PC-9 (cell line): ENCODE results near the gene NCOR2. TPM values are rescaled to one million over a fixed set of nuclear protein-coding genes. Genes with fewer than 3 reads are reported as not detected.

Experiments used
- BruUV-seq: library from RNA; stranded (reverse); fragments of 400-500 nt; replicated peaks from 2 replicates; lab custom pipeline; 2021; lab: Mats Ljungman, UMichigan
- CTCF ChIA-PET: fragments of 300-600 bp; sonication (Branson Sonifier 250); formaldehyde crosslinking; loops from one replicate; lab custom pipeline; 2022; ENCODE audit warnings: antibody characterized with exemption; lab: Charles Lee
- POLR2A ChIA-PET: fragments of 300-600 bp; sonication (Branson Sonifier 250); formaldehyde crosslinking; loops from one replicate; lab custom pipeline; 2022; ENCODE audit warnings: antibody characterized with exemption; ENCODE audit not compliant: unreplicated experiment; lab: Charles Lee
- DNase-seq, 2 experiments: peaks; one replicate each; pipeline versions ENCODE4 v3.0.0 to v3.0.0-alpha.2; 2015 to 2022; ENCODE audit warnings: mixed read lengths in 1 of 2
- H2AFZ ChIP-seq: fragments of 200-600 bp; sonication (generic); 2 replicates; pipeline ENCODE4 v1.8.1; 2017; ENCODE audit warnings: antibody characterized with exemption
- H3F3A ChIP-seq: fragments of 200-600 bp; sonication (generic); 2 replicates; pipeline ENCODE4 v1.8.1; 2017; ENCODE audit warnings: antibody characterized with exemption, mild to moderate bottlenecking, low read depth; ENCODE audit not compliant: insufficient read depth
- H3K27ac ChIP-seq: fragments of 200-600 bp; sonication (generic); 2 replicates; pipeline ENCODE4 v1.6.1; 2016; ENCODE audit warnings: mixed run types
- H3K27me3 ChIP-seq: fragments of 200-600 bp; sonication (generic); 2 replicates; pipeline ENCODE4 v1.6.1; 2016; ENCODE audit warnings: low read depth, mixed run types; ENCODE audit not compliant: insufficient read depth
- H3K36me3 ChIP-seq: fragments of 200-600 bp; sonication (generic); 2 replicates; pipeline ENCODE4 v1.6.1; 2016; ENCODE audit warnings: low read depth, mixed run types
- H3K4me1 ChIP-seq: fragments of 200-600 bp; sonication (generic); replicated peaks from 2 replicates; pipeline ENCODE4 v1.6.1; 2016; ENCODE audit warnings: mixed run types; ENCODE audit not compliant: insufficient read depth
- H3K4me2 ChIP-seq: fragments of 200-600 bp; sonication (generic); 2 replicates; pipeline ENCODE4 v1.6.1; 2017; ENCODE audit warnings: mixed run types
- H3K4me3 ChIP-seq: fragments of 200-600 bp; sonication (generic); 2 replicates; pipeline ENCODE4 v1.6.1; 2016; ENCODE audit warnings: mixed run types
- H3K79me2 ChIP-seq: fragments of 200-600 bp; sonication (generic); 2 replicates; pipeline ENCODE4 v1.6.1; 2017; ENCODE audit warnings: low read depth, mixed run types
- H3K9me2 ChIP-seq: fragments of 200-600 bp; sonication (generic); 2 replicates; pipeline ENCODE4 v1.8.1; 2017; ENCODE audit warnings: mild to moderate bottlenecking; ENCODE audit not compliant: insufficient read depth
- H3K9me3 ChIP-seq: fragments of 200-600 bp; sonication (generic); 2 replicates; pipeline ENCODE4 v1.8.1; 2016; ENCODE audit warnings: low read depth; ENCODE audit not compliant: insufficient read depth
- H4K20me1 ChIP-seq: fragments of 200-600 bp; sonication (generic); 2 replicates; pipeline ENCODE4 v1.8.1; 2017; ENCODE audit not compliant: insufficient read depth
- CTCF ChIP-seq: fragments of 200-600 bp; sonication (generic); conservative IDR thresholded peaks from 2 replicates; pipeline ENCODE4 v1.6.1; 2017; ENCODE audit warnings: mixed run types, antibody characterized with exemption, mild to moderate bottlenecking, moderate library complexity
- EZH2 ChIP-seq: fragments of 200-600 bp; sonication (generic); IDR thresholded peaks from 2 replicates; pipeline ENCODE4 v1.8.0; 2017; ENCODE audit warnings: antibody characterized with exemption, low read depth
- intact Hi-C: fragments of 100-400 bp; cut with micrococcal nuclease; formaldehyde crosslinking; loops from one replicate; pipeline ENCODE4 v1.10.0; 2022; ENCODE audit not compliant: unreplicated experiment
- total RNA-seq: library from RNA; stranded (reverse); gene quantifications from 2 replicates; pipeline ENCODE4 v1.2.3, GENCODE V29; 2021

The NCOR2 gene
- total RNA-seq, 1 experiment from 2014 or later, result 319 TPM

- Histone ChIP-seq H3K4me3 (peak overlapping the region; percentile 89; the same call in 1 of the 2 replicates), H3F3A (peaks cover 1% of the 10 kb centered on the region; the same call in 1 of the 2 replicates), H4K20me1 (peaks cover 59% of the 10 kb centered on the region), H3K27ac (no peak overlapping the region), H3K27me3 (no peaks in the 10 kb centered on the region), H3K36me3 (no peaks in the 10 kb centered on the region), H3K9me3 (no peaks in the 10 kb centered on the region), H2AFZ (no peak overlapping the region), H3K79me2 (peaks cover 69% of the 10 kb centered on the region), H3K9me2 (no peaks in the 10 kb centered on the region), H3K4me1 (peaks cover 10% of the 10 kb centered on the region), H3K4me2 (peak overlapping the region; percentile 90)
- no TSS peak for BruUV-seq
- no peak for DNase-seq
- CTCF ChIA-PET, result no interaction called here
- no peak for TF ChIP-seq EZH2
- TF ChIP-seq CTCF, result no peak
- intact Hi-C loops, result loop anchor here (5.0 kb wide), 1 partner anchor 113 kb away; no protein-coding TSS in a partner anchor
- POLR2A ChIA-PET, result no interaction called here
Observed at GRCh38 chr12:124564971-124565491, 2.4 kb downstream of the NCOR2 start.

GRCh38 chr12:124564232-124564958, 3.0 kb downstream of the NCOR2 start:
- no peak overlapping the region for H2AFZ ChIP-seq
- no peak overlapping the region for H3K4me3 ChIP-seq
- no peak overlapping the region for H3K4me2 ChIP-seq
- peaks cover 66% of the 10 kb centered on the region for H4K20me1 ChIP-seq
- TF ChIP-seq CTCF, result no peak
- TF ChIP-seq EZH2, result no peak
- H3K27me3 ChIP-seq, result no peaks in the 10 kb centered on the region
- no peaks in the 10 kb centered on the region for H3K9me3 ChIP-seq
- ChIA-PET POLR2A (interaction anchor here (0.9 kb wide), 1 partner anchor 149 kb away, joined by 17 read pairs; no protein-coding TSS in a partner anchor), CTCF (no interaction called here)
- intact Hi-C loops, result no loop called here
- H3K9me2 ChIP-seq, result no peaks in the 10 kb centered on the region
- H3F3A ChIP-seq, result peaks cover 7% of the 10 kb centered on the region
- H3K27ac ChIP-seq, result no peak overlapping the region
- peaks cover 75% of the 10 kb centered on the region for H3K79me2 ChIP-seq
- no peaks in the 10 kb centered on the region for H3K36me3 ChIP-seq
- DNase-seq, result no peak
- BruUV-seq, result no TSS peak
- H3K4me1 ChIP-seq, result peaks cover 10% of the 10 kb centered on the region

- no peak for DNase-seq
- Histone ChIP-seq H3K36me3 (no peaks in the 10 kb centered on the region), H3K4me1 (peaks cover 10% of the 10 kb centered on the region), H3F3A (peaks cover 7% of the 10 kb centered on the region), H3K27ac (no peak overlapping the region), H2AFZ (no peak overlapping the region), H3K4me2 (no peak overlapping the region), H4K20me1 (peaks cover 71% of the 10 kb centered on the region), H3K4me3 (no peak overlapping the region), H3K9me3 (no peaks in the 10 kb centered on the region), H3K79me2 (peaks cover 81% of the 10 kb centered on the region), H3K9me2 (no peaks in the 10 kb centered on the region), H3K27me3 (no peaks in the 10 kb centered on the region)
- no TSS peak for BruUV-seq
- POLR2A ChIA-PET, result interaction anchor here (0.9 kb wide), 1 partner anchor 149 kb away, joined by 17 read pairs; no protein-coding TSS in a partner anchor
- TF ChIP-seq EZH2, result no peak
- no peak for TF ChIP-seq CTCF
- intact Hi-C loops, result no loop called here
- CTCF ChIA-PET, result no interaction called here
Observed at GRCh38 chr12:124563809-124564208, 3.6 kb downstream of the NCOR2 start.
